ENCODE data around the gene HOXC11. TPM values are rescaled to one million over a fixed set of nuclear protein-coding genes. Genes with fewer than 3 reads are reported as not detected.

The HOXC11 gene
- total RNA-seq, 2 donors from 2014 or later: not detected

GRCh38 chr12:53997204-53998109 is 24.5 kb downstream of the HOXC11 start:
- Histone ChIP-seq H3K9me3 (no peaks in the 10 kb centered on the region), H3K9ac (ENCODE audit: low read depth in 2 of 2, low read length in 2 of 2) (no peak overlapping the region), H3K4me3 (no peak overlapping the region), H3K4me1 (peaks cover 9% of the 10 kb centered on the region), H3K36me3 (no peaks in the 10 kb centered on the region), H3K27ac (no peak overlapping the region), H3K27me3 (peaks cover 100% of the 10 kb centered on the region)
- no peak for TF ChIP-seq CTCF (IDR thresholded peaks at IDR 0.05)
- intact Hi-C loops (cut with DNase I): no loop called here
- no peak for DNase-seq

- H3K4me1 ChIP-seq: peaks cover 9% of the 10 kb centered on the region
- H3K27ac ChIP-seq: no peak overlapping the region
- H3K27me3 ChIP-seq: peaks cover 100% of the 10 kb centered on the region
- no peaks in the 10 kb centered on the region for H3K36me3 ChIP-seq
- no peak overlapping the region for H3K4me3 ChIP-seq
- intact Hi-C loops (cut with DNase I): no loop called here
- no peak for TF ChIP-seq CTCF (IDR thresholded peaks at IDR 0.05)
- H3K9me3 ChIP-seq: no peaks in the 10 kb centered on the region
- DNase-seq: no peak
- H3K9ac ChIP-seq (ENCODE audit: low read depth in 2 of 2, low read length in 2 of 2): no peak overlapping the region
These were observed 25.4 kb downstream of the HOXC11 start for GRCh38 chr12:53998110-53998899.

DNA sequence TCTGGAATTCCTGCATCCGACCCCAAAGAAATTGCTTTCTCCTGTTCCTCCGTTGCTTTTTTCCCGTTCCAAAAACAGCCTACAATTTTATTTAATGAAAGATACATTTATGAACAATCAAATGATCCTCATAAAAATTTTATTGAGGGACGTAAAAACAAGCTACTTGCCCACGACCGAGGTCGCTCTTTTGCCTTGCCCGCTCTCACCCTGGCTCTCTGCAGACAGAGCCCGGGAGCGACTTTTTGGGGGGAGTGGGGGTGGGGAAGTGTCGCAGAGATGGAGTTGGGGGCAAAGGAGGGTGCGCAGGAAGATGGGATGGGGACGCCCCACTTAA is 25.9 kb downstream of the HOXC11 start:
- Histone ChIP-seq H3K4me1 (peaks cover 9% of the 10 kb centered on the region), H3K9me3 (no peaks in the 10 kb centered on the region), H3K36me3 (no peaks in the 10 kb centered on the region), H3K4me3 (no peak overlapping the region), H3K27ac (no peak overlapping the region), H3K27me3 (peaks cover 100% of the 10 kb centered on the region), H3K9ac (ENCODE audit: low read depth in 2 of 2, low read length in 2 of 2) (no peak overlapping the region)
- TF ChIP-seq CTCF (IDR thresholded peaks at IDR 0.05): no peak
- intact Hi-C loops (cut with DNase I): no loop called here
- no peak for DNase-seq

- no peak for DNase-seq
- Histone ChIP-seq H3K27ac (no peak overlapping the region), H3K36me3 (no peaks in the 10 kb centered on the region), H3K9me3 (no peaks in the 10 kb centered on the region), H3K9ac (ENCODE audit: low read depth in 2 of 2, low read length in 2 of 2) (peak overlapping the region in 1 of 2 donors; percentile 35), H3K27me3 (peaks cover 100% of the 10 kb centered on the region), H3K4me1 (peaks cover 9% of the 10 kb centered on the region), H3K4me3 (no peak overlapping the region)
- no peak for TF ChIP-seq CTCF (IDR thresholded peaks at IDR 0.05)
- intact Hi-C loops (cut with DNase I): loop anchor here (10.0 kb wide), 1 partner anchor 355 kb away; no protein-coding TSS in a partner anchor
These were observed 26.7 kb downstream of the HOXC11 start for GRCh38 chr12:53999559-54000115.
